ENCODE measurements around the gene MED13.

MED13 gene

DNA sequence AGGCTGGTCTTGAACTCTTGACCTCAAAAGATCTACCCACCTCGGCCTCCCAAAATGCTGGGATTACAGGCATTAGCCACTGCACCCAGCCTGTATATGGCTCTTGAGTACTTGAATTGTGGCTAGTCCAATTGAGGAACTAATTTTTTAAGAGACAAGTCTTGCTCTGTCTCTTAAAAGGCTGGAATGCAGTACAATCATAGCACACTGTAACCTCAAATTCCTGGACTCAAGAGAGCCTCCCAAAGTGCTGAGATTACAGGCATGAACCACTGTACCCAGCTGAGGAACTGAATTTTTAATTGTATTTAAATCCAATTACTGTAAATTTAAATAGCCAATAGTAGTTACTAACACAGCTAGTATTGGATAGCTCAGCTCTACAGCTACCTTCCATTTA lies 50.6 kb downstream of the MED13 start:
- Histone ChIP-seq H2AFZ (ENCODE audit: low read depth, low read length, severe bottlenecking) (no peak overlapping the region), H3K9me3 (ENCODE audit: insufficient read depth, low read length) (no peaks in the 10 kb centered on the region), H3K27me3 (ENCODE audit: low read length) (no peaks in the 10 kb centered on the region), H3K36me3 (ENCODE audit: low read length) (peaks cover 48% of the 10 kb centered on the region), H3K9ac (ENCODE audit: low read length) (no peak overlapping the region), H3K4me2 (ENCODE audit: low read depth, low read length, poor library complexity, severe bottlenecking) (no peak overlapping the region), H3K4me3 (ENCODE audit: insufficient read depth, low read length, poor library complexity, severe bottlenecking) (no peak overlapping the region), H4K20me1 (ENCODE audit: low read depth, low read length) (peaks cover 4% of the 10 kb centered on the region; the same call in 1 of the 2 replicates), H3K27ac (ENCODE audit: low read depth, low read length) (no peak overlapping the region), H3K9me2 (replicated peaks; ENCODE audit: insufficient read depth, low read length) (no peaks in the 10 kb centered on the region), H3F3A (ENCODE audit: insufficient read depth) (no peaks in the 10 kb centered on the region; the same call in 1 of the 2 replicates), H3K79me2 (ENCODE audit: insufficient read depth, low read length) (peaks cover 10% of the 10 kb centered on the region; the same call in 1 of the 2 replicates)
- no peak for TF ChIP-seq EZH2phosphoT487 (conservative IDR thresholded peaks at IDR 0.05; ENCODE audit: low read length)
- TF ChIP-seq, protein P1, sequence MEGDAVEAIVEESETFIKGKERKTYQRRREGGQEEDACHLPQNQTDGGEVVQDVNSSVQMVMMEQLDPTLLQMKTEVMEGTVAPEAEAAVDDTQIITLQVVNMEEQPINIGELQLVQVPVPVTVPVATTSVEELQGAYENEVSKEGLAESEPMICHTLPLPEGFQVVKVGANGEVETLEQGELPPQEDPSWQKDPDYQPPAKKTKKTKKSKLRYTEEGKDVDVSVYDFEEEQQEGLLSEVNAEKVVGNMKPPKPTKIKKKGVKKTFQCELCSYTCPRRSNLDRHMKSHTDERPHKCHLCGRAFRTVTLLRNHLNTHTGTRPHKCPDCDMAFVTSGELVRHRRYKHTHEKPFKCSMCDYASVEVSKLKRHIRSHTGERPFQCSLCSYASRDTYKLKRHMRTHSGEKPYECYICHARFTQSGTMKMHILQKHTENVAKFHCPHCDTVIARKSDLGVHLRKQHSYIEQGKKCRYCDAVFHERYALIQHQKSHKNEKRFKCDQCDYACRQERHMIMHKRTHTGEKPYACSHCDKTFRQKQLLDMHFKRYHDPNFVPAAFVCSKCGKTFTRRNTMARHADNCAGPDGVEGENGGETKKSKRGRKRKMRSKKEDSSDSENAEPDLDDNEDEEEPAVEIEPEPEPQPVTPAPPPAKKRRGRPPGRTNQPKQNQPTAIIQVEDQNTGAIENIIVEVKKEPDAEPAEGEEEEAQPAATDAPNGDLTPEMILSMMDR (IDR thresholded peaks at IDR 0.05; ENCODE audit: insufficient read depth, low read length, poor library complexity, severe bottlenecking): no peak

GRCh38 chr17:62009220-62009619 lies 55.9 kb downstream of the MED13 start:
- Histone ChIP-seq H3K79me2 (ENCODE audit: insufficient read depth, low read length) (peaks cover 47% of the 10 kb centered on the region), H3K27ac (ENCODE audit: low read depth, low read length) (no peak overlapping the region), H3K9ac (ENCODE audit: low read length) (no peak overlapping the region), H3K9me2 (replicated peaks; ENCODE audit: insufficient read depth, low read length) (no peaks in the 10 kb centered on the region), H3F3A (ENCODE audit: insufficient read depth) (no peaks in the 10 kb centered on the region; the same call in 1 of the 2 replicates), H3K36me3 (ENCODE audit: low read length) (peaks cover 31% of the 10 kb centered on the region), H2AFZ (ENCODE audit: low read depth, low read length, severe bottlenecking) (no peak overlapping the region), H4K20me1 (ENCODE audit: low read depth, low read length) (no peaks in the 10 kb centered on the region), H3K27me3 (ENCODE audit: low read length) (no peaks in the 10 kb centered on the region), H3K4me3 (ENCODE audit: insufficient read depth, low read length, poor library complexity, severe bottlenecking) (no peak overlapping the region), H3K9me3 (ENCODE audit: insufficient read depth, low read length) (no peaks in the 10 kb centered on the region), H3K4me2 (ENCODE audit: low read depth, low read length, poor library complexity, severe bottlenecking) (no peak overlapping the region)
- TF ChIP-seq, protein P1 (IDR thresholded peaks at IDR 0.05; ENCODE audit: insufficient read depth, low read length, poor library complexity, severe bottlenecking): no peak
- TF ChIP-seq EZH2phosphoT487 (conservative IDR thresholded peaks at IDR 0.05; ENCODE audit: low read length): no peak

DNA sequence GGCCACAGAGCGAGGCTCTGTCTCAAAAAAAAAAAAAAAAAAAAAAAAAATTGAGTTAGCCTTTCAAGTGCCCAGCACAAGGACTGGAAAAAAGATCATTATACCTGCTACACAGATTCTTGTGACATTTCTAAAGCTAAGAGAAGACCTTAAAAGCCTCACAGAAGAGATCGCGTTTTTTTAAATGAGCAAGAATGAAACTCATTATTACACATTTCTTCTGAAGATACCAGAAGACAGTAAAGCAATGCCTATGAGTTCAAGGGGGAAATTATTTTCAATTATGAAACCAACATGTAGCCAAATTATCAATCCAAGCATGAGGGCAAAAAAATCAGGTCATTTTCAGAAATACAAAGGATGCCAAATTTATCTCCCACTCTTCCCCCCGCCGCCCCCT lies 56.8 kb downstream of the MED13 start:
- Histone ChIP-seq H3K9ac (ENCODE audit: low read length) (no peak overlapping the region), H3K79me2 (ENCODE audit: insufficient read depth, low read length) (peaks cover 56% of the 10 kb centered on the region), H3K4me3 (ENCODE audit: insufficient read depth, low read length, poor library complexity, severe bottlenecking) (no peak overlapping the region), H3F3A (ENCODE audit: insufficient read depth) (no peaks in the 10 kb centered on the region; the same call in 1 of the 2 replicates), H4K20me1 (ENCODE audit: low read depth, low read length) (no peaks in the 10 kb centered on the region), H3K27me3 (ENCODE audit: low read length) (no peaks in the 10 kb centered on the region), H3K27ac (ENCODE audit: low read depth, low read length) (no peak overlapping the region), H3K36me3 (ENCODE audit: low read length) (peaks cover 35% of the 10 kb centered on the region), H3K9me3 (ENCODE audit: insufficient read depth, low read length) (no peaks in the 10 kb centered on the region), H3K4me2 (ENCODE audit: low read depth, low read length, poor library complexity, severe bottlenecking) (no peak overlapping the region), H3K9me2 (replicated peaks; ENCODE audit: insufficient read depth, low read length) (no peaks in the 10 kb centered on the region), H2AFZ (ENCODE audit: low read depth, low read length, severe bottlenecking) (no peak overlapping the region)
- no peak for TF ChIP-seq EZH2phosphoT487 (conservative IDR thresholded peaks at IDR 0.05; ENCODE audit: low read length)
- TF ChIP-seq, protein P1 (IDR thresholded peaks at IDR 0.05; ENCODE audit: insufficient read depth, low read length, poor library complexity, severe bottlenecking): no peak
